ENCODE data around the gene ZNF618. TPM values are rescaled to one million over a fixed set of nuclear protein-coding genes. Genes with fewer than 3 reads are reported as not detected.

ZNF618 gene
- total and polyA plus RNA-seq, 2 experiments from 2014 or later: 10.2 to 14.0 TPM

- no peaks in the 10 kb centered on the region for H4K20me1 ChIP-seq (ENCODE audit: insufficient read depth, poor library complexity, severe bottlenecking)
- H3K9me3 ChIP-seq (ENCODE audit: low read depth): no peaks in the 10 kb centered on the region
- H3K79me2 ChIP-seq: no peaks in the 10 kb centered on the region
- no peaks in the 10 kb centered on the region for H3K9me2 ChIP-seq (replicated peaks; ENCODE audit: insufficient read depth)
- H3K4me2 ChIP-seq: no peak overlapping the region
- H3K4me1 ChIP-seq (ENCODE audit: insufficient read depth): peaks cover 4% of the 10 kb centered on the region
- no peak for DNase-seq (ENCODE audit: low spot score)
- 96% methylated on average over 12 of the region's 12 CpGs for WGBS (ENCODE audit: low lambda C conversion rate, missing lambda C conversion rate)
- H3K4me3 ChIP-seq: no peak overlapping the region
- H3K36me3 ChIP-seq (replicated peaks; ENCODE audit: insufficient read depth, low read depth): no peaks in the 10 kb centered on the region
- no peak overlapping the region for H3K27ac ChIP-seq
- peaks cover 4% of the 10 kb centered on the region for H3K27me3 ChIP-seq
- TF ChIP-seq CTCF (IDR thresholded peaks at IDR 0.05; ENCODE audit: poor library complexity): no peak
- no peak for TF ChIP-seq EZH2phosphoT487 (IDR thresholded peaks at IDR 0.05; ENCODE audit: low read depth, severe bottlenecking, unreplicated experiment)
- TF ChIP-seq EZH2 (IDR thresholded peaks at IDR 0.05; ENCODE audit: borderline replicate concordance): no peak
- no peak overlapping the region for H2AFZ ChIP-seq
Measured at GRCh38 chr9:114094971-114095370, 218.9 kb downstream of the ZNF618 start.

- no peak overlapping the region for H3K4me2 ChIP-seq
- no peaks in the 10 kb centered on the region for H3K9me3 ChIP-seq (ENCODE audit: low read depth)
- no peak overlapping the region for H2AFZ ChIP-seq
- H3K36me3 ChIP-seq (replicated peaks; ENCODE audit: insufficient read depth, low read depth): no peaks in the 10 kb centered on the region
- 75% methylated on average over 9 of the region's 9 CpGs for WGBS (ENCODE audit: low lambda C conversion rate, missing lambda C conversion rate)
- TF ChIP-seq EZH2phosphoT487 (IDR thresholded peaks at IDR 0.05; ENCODE audit: low read depth, severe bottlenecking, unreplicated experiment): no peak
- no peak for TF ChIP-seq EZH2 (IDR thresholded peaks at IDR 0.05; ENCODE audit: borderline replicate concordance)
- no peak for TF ChIP-seq CTCF (IDR thresholded peaks at IDR 0.05; ENCODE audit: poor library complexity)
- peaks cover 4% of the 10 kb centered on the region for H3K27me3 ChIP-seq
- no peak overlapping the region for H3K27ac ChIP-seq
- no peak overlapping the region for H3K4me3 ChIP-seq
- no peaks in the 10 kb centered on the region for H4K20me1 ChIP-seq (ENCODE audit: insufficient read depth, poor library complexity, severe bottlenecking)
- H3K4me1 ChIP-seq (ENCODE audit: insufficient read depth): peaks cover 4% of the 10 kb centered on the region
- H3K9me2 ChIP-seq (replicated peaks; ENCODE audit: insufficient read depth): no peaks in the 10 kb centered on the region
- DNase-seq (ENCODE audit: low spot score): no peak
- no peaks in the 10 kb centered on the region for H3K79me2 ChIP-seq
Measured at GRCh38 chr9:114096041-114096511, 220.0 kb downstream of the ZNF618 start.

DNA sequence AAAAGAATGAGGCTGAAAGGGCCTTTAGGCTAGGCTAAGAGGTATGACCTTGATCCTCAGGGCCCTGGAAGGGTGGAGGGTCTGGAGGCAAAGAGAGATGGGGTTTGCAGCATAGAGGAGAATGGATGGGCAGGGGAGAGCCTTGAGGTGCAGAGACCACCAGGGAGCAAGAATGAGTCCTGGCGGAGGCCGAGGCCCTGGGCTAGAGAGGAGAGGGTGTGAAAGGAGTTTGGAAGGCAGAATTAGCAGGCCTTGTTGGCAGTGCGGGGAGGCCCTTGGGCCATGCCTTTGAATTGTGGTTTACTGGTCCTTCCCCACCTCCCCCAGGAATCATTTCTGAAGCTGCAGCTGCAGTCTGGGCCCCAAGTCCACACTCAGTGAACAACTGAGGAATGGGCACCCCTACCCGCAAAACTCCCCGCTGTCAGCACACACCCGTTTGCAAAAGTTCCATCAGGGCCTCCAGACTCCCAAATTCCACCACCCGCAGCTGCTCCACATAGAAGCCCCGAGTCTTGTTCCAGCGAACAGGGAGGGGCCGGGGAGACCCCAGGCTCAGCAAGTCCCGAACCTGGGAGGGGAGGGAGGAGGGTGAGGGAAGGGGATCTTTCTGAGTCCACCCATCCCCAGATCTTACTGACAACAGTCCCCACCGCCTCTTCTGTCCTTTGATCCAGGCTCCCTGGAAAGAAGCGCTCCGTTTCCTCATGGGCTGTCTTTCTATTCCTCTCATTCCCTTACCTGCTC, 220.9 kb downstream of the ZNF618 start:
- 79% methylated on average over 13 of the region's 14 CpGs for whole genome bisulfite sequencing (ENCODE audit: low lambda C conversion rate, missing lambda C conversion rate)
- H3K36me3 ChIP-seq (replicated peaks; ENCODE audit: insufficient read depth, low read depth): no peaks in the 10 kb centered on the region
- H3K4me3 ChIP-seq: peak overlapping the region; percentile 61
- no peaks in the 10 kb centered on the region for H4K20me1 ChIP-seq (ENCODE audit: insufficient read depth, poor library complexity, severe bottlenecking)
- DNase-seq (ENCODE audit: low spot score): no peak
- no peak overlapping the region for H3K27ac ChIP-seq
- peaks cover 4% of the 10 kb centered on the region for H3K4me1 ChIP-seq (ENCODE audit: insufficient read depth)
- H3K4me2 ChIP-seq: peak overlapping the region; percentile 98
- H3K9me2 ChIP-seq (replicated peaks; ENCODE audit: insufficient read depth): no peaks in the 10 kb centered on the region
- peaks cover 4% of the 10 kb centered on the region for H3K27me3 ChIP-seq
- no peak for TF ChIP-seq CTCF (IDR thresholded peaks at IDR 0.05; ENCODE audit: poor library complexity)
- no peak for TF ChIP-seq EZH2phosphoT487 (IDR thresholded peaks at IDR 0.05; ENCODE audit: low read depth, severe bottlenecking, unreplicated experiment)
- no peak for TF ChIP-seq EZH2 (IDR thresholded peaks at IDR 0.05; ENCODE audit: borderline replicate concordance)
- H3K9me3 ChIP-seq (ENCODE audit: low read depth): no peaks in the 10 kb centered on the region
- H2AFZ ChIP-seq: no peak overlapping the region
- H3K79me2 ChIP-seq: no peaks in the 10 kb centered on the region
